Erythroblast (primary cell): ENCODE results near the gene TBC1D16.

Source experiments
- GATA1 ChIP-seq: IDR thresholded peaks from 2 replicates; pipeline ENCODE4 v1.6.1; 2011; ENCODE audit warnings: low read depth, mild to moderate bottlenecking, control low read depth, low read length, moderate library complexity
- POLR2A ChIP-seq: IDR thresholded peaks from 2 replicates; pipeline ENCODE4 v1.6.1; 2011; ENCODE audit warnings: mild to moderate bottlenecking, low read length

GRCh38 chr17:79926605-79927135 lies 109.0 kb downstream of the TBC1D16 start:
- no peak for TF ChIP-seq POLR2A
- TF ChIP-seq GATA1, result no peak
